Measurements from ENCODE around the gene GPATCH4. TPM values are rescaled to one million over a fixed set of nuclear protein-coding genes. Genes with fewer than 3 reads are reported as not detected.

Gene GPATCH4
- total RNA-seq, 1 experiment from 2014 or later = 39.4 TPM

DNA sequence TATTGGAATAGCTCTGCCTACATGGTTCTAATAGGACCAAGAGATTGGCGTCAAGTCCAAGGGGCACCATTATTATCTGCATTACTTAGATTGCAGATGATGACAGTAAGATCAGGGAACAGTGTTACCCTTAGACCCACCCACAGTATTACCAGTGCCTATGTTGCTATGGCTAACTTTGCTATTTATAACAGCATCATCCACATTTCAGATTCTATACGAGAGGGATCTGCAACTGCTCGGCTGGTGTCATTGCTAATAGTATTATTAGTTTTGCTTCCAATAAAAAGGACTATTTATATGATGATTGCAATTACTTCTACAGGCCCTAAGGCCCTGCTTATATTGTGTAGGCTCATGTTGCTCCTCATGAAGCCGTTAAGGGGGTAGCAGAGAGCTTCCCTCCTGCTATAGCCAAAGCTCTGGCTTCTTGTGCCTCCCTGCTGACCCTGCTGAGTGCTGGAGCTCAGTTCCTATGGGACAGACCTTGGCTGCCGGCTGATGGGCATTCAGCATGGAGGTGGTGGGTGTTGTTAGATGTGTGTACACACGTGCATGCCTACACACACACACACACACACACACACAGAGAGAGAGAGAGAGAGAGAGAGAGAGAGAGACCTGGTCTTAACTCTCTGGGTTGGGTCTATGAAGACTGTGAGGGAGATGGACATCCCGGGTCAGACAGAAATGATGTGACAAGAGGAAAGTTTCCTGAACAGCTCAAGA is 41.9 kb upstream of the GPATCH4 start:
- TF ChIP-seq JUND (IDR thresholded peaks at IDR 0.05) = no peak
- no peak for TF ChIP-seq POLR2AphosphoS5 (IDR thresholded peaks at IDR 0.05; ENCODE audit: low read depth, low read length)
- no peak for TF ChIP-seq SIN3A (IDR thresholded peaks at IDR 0.05; ENCODE audit: low read depth)
- no peak for TF ChIP-seq ELF1 (IDR thresholded peaks at IDR 0.05; ENCODE audit: borderline replicate concordance, low read depth)
- TF ChIP-seq EGR1 (IDR thresholded peaks at IDR 0.05; ENCODE audit: low read depth) = no peak
- TF ChIP-seq, protein P1, sequence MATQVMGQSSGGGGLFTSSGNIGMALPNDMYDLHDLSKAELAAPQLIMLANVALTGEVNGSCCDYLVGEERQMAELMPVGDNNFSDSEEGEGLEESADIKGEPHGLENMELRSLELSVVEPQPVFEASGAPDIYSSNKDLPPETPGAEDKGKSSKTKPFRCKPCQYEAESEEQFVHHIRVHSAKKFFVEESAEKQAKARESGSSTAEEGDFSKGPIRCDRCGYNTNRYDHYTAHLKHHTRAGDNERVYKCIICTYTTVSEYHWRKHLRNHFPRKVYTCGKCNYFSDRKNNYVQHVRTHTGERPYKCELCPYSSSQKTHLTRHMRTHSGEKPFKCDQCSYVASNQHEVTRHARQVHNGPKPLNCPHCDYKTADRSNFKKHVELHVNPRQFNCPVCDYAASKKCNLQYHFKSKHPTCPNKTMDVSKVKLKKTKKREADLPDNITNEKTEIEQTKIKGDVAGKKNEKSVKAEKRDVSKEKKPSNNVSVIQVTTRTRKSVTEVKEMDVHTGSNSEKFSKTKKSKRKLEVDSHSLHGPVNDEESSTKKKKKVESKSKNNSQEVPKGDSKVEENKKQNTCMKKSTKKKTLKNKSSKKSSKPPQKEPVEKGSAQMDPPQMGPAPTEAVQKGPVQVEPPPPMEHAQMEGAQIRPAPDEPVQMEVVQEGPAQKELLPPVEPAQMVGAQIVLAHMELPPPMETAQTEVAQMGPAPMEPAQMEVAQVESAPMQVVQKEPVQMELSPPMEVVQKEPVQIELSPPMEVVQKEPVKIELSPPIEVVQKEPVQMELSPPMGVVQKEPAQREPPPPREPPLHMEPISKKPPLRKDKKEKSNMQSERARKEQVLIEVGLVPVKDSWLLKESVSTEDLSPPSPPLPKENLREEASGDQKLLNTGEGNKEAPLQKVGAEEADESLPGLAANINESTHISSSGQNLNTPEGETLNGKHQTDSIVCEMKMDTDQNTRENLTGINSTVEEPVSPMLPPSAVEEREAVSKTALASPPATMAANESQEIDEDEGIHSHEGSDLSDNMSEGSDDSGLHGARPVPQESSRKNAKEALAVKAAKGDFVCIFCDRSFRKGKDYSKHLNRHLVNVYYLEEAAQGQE (IDR thresholded peaks at IDR 0.05; ENCODE audit: low read depth) = no peak
- TF ChIP-seq TCF7L2 (IDR thresholded peaks at IDR 0.05; ENCODE audit: borderline replicate concordance, extremely low read depth, insufficient read depth, insufficient read length) = no peak
- no peak for TF ChIP-seq SRF (IDR thresholded peaks at IDR 0.05; ENCODE audit: low read depth)
- no peak for TF ChIP-seq CBX3 (IDR thresholded peaks at IDR 0.05; ENCODE audit: low read depth)
- no peak for TF ChIP-seq SP1 (IDR thresholded peaks at IDR 0.05; ENCODE audit: low read depth)
- TF ChIP-seq, protein P2, sequence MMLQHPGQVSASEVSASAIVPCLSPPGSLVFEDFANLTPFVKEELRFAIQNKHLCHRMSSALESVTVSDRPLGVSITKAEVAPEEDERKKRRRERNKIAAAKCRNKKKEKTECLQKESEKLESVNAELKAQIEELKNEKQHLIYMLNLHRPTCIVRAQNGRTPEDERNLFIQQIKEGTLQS (IDR thresholded peaks at IDR 0.05) = no peak
- TF ChIP-seq RAD21 (IDR thresholded peaks at IDR 0.05; ENCODE audit: low read depth) = no peak
- no peak for TF ChIP-seq YY1 (IDR thresholded peaks at IDR 0.05; ENCODE audit: extremely low read depth, insufficient replicate concordance, low read depth, low read length)
- TF ChIP-seq POLR2A (IDR thresholded peaks at IDR 0.05; ENCODE audit: borderline replicate concordance, extremely low read depth, insufficient read depth, insufficient read length) = no peak
- TF ChIP-seq, protein P3, sequence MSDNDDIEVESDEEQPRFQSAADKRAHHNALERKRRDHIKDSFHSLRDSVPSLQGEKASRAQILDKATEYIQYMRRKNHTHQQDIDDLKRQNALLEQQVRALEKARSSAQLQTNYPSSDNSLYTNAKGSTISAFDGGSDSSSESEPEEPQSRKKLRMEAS (IDR thresholded peaks at IDR 0.05) = no peak
- no peak for TF ChIP-seq FOSL1 (IDR thresholded peaks at IDR 0.05; ENCODE audit: low read depth)
- TF ChIP-seq, protein P4, sequence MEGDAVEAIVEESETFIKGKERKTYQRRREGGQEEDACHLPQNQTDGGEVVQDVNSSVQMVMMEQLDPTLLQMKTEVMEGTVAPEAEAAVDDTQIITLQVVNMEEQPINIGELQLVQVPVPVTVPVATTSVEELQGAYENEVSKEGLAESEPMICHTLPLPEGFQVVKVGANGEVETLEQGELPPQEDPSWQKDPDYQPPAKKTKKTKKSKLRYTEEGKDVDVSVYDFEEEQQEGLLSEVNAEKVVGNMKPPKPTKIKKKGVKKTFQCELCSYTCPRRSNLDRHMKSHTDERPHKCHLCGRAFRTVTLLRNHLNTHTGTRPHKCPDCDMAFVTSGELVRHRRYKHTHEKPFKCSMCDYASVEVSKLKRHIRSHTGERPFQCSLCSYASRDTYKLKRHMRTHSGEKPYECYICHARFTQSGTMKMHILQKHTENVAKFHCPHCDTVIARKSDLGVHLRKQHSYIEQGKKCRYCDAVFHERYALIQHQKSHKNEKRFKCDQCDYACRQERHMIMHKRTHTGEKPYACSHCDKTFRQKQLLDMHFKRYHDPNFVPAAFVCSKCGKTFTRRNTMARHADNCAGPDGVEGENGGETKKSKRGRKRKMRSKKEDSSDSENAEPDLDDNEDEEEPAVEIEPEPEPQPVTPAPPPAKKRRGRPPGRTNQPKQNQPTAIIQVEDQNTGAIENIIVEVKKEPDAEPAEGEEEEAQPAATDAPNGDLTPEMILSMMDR (IDR thresholded peaks at IDR 0.05 in 2 of 3, conservative IDR thresholded peaks at IDR 0.05 in 1 of 3; ENCODE audit: borderline replicate concordance in 1 of 3, insufficient read depth in 1 of 3, low read depth in 2 of 3, low read length in 2 of 3) = no peak
- Histone ChIP-seq H3K9ac (ENCODE audit: low read length) (no peak overlapping the region), H3K27me3 (ENCODE audit: insufficient read depth, low read length) (no peaks in the 10 kb centered on the region), H3K9me3 (ENCODE audit: control insufficient read depth in 1 of 2, insufficient read depth in 1 of 2, low read depth in 1 of 2, low read length in 2 of 2) (no peaks in the 10 kb centered on the region), H3K79me2 (ENCODE audit: insufficient read depth, low read length) (peaks cover 4% of the 10 kb centered on the region; the same call in 1 of the 2 replicates), H3K4me1 (ENCODE audit: control insufficient read depth in 1 of 2, insufficient read depth in 2 of 2, low read length in 2 of 2) (peaks cover 8 to 27% of the 10 kb centered on the region in 2 experiments; a peak in 3 of 4 replicates), H3K36me3 (ENCODE audit: control insufficient read depth in 1 of 2, insufficient read depth in 2 of 2, low read length in 2 of 2) (peaks cover 37 to 55% of the 10 kb centered on the region in 2 experiments), H3K9me2 (ENCODE audit: insufficient read depth) (no peaks in the 10 kb centered on the region), H3K4me2 (ENCODE audit: low read length) (no peak overlapping the region), H2AFZ (ENCODE audit: low read depth, low read length, poor library complexity, severe bottlenecking) (no peak overlapping the region), H3K27ac (ENCODE audit: low read depth, low read length) (no peak overlapping the region), H4K20me1 (ENCODE audit: insufficient read depth) (no peaks in the 10 kb centered on the region), H3K4me3 (replicated peaks in 1 of 2; ENCODE audit: low read depth in 1 of 2, low read length in 2 of 2) (no peak overlapping the region)
- RAD21 ChIA-PET (ENCODE audit: low non-redundant PET in 1 of 2, low total read pairs in 2 of 2, uncharacterized antibody in 2 of 2, unreplicated experiment in 2 of 2) = no interaction called here
- POLR2A ChIA-PET = no interaction called here
- CTCF ChIA-PET = no interaction called here
- DNase-seq (ENCODE audit: low read depth, low spot score) (no peak), ATAC-seq (no peak)
- BruUV-seq (replicated peaks) = no TSS peak
- intact Hi-C loops (cut with micrococcal nuclease) = no loop called here

All from HCT116 (cell line).